Smooth muscle cell (in vitro differentiated cells): ENCODE measurements around the gene TRAPPC12. TPM values are rescaled to one million over a fixed set of nuclear protein-coding genes. Genes with fewer than 3 reads are reported as not detected.

Experiments
- DNase-seq: peaks from one replicate; lab custom pipeline; 2025; ENCODE audit not compliant: unreplicated experiment; lab: John Stamatoyannopoulos, UW
- H2AFZ ChIP-seq: fragments of 200-600 bp; sonication (generic); 2 replicates; pipeline ENCODE4 v1.6.0; 2016; ENCODE audit warnings: antibody characterized with exemption, low read depth, mild to moderate bottlenecking
- H3F3A ChIP-seq: fragments of 200-600 bp; sonication (generic); 2 replicates; pipeline ENCODE4 v1.6.0; 2017; ENCODE audit warnings: antibody characterized with exemption, low read depth
- H3K27ac ChIP-seq: fragments of 200-600 bp; sonication (generic); 2 replicates; pipeline ENCODE4 v1.5.1; 2016; ENCODE audit warnings: low read depth, mild to moderate bottlenecking
- H3K27me3 ChIP-seq: fragments of 200-600 bp; sonication (generic); 2 replicates; pipeline ENCODE4 v1.6.1; 2016; ENCODE audit warnings: low read depth, mild to moderate bottlenecking
- H3K36me3 ChIP-seq: fragments of 200-600 bp; sonication (generic); 2 replicates; pipeline ENCODE4 v1.5.1; 2016; ENCODE audit warnings: low read depth
- H3K4me1 ChIP-seq: fragments of 200-600 bp; sonication (generic); 2 replicates; pipeline ENCODE4 v1.5.1; 2016; ENCODE audit warnings: low read depth
- H3K4me2 ChIP-seq: fragments of 200-600 bp; sonication (generic); 2 replicates; pipeline ENCODE4 v1.6.0; 2016; ENCODE audit warnings: mild to moderate bottlenecking
- H3K4me3 ChIP-seq: fragments of 200-600 bp; sonication (generic); 2 replicates; pipeline ENCODE4 v1.5.1; 2016; ENCODE audit warnings: mild to moderate bottlenecking
- H3K79me2 ChIP-seq: fragments of 200-600 bp; sonication (generic); 2 replicates; pipeline ENCODE4 v1.6.0; 2016; ENCODE audit warnings: low read depth, mild to moderate bottlenecking
- H3K9ac ChIP-seq: fragments of 200-600 bp; sonication (generic); 2 replicates; pipeline ENCODE4 v1.6.0; 2016; ENCODE audit warnings: low read depth
- H3K9me3 ChIP-seq: fragments of 200-600 bp; sonication (generic); replicated peaks from 2 replicates; pipeline ENCODE4 v1.5.1; 2016; ENCODE audit warnings: low read depth
- H4K20me1 ChIP-seq: fragments of 200-600 bp; sonication (generic); 2 replicates; pipeline ENCODE4 v1.6.0; 2016; ENCODE audit warnings: low read depth
- CTCF ChIP-seq: fragments of 200-600 bp; sonication (generic); IDR thresholded peaks from 2 replicates; pipeline ENCODE4 v1.5.1; 2017; ENCODE audit warnings: borderline replicate concordance, mild to moderate bottlenecking, antibody characterized with exemption; ENCODE audit not compliant: insufficient read depth, poor library complexity, severe bottlenecking
- WGBS: methylation state at CpG from one replicate; pipeline ENCODE4 v1.1.7; 2016; ENCODE audit warnings: low lambda C conversion rate; 5-methylcytosine and 5-hydroxymethylcytosine counted together
- polyA plus RNA-seq: library from polyadenylated mRNA; unstranded; fragments of >200 nt; fragmentation: Nextera tagmentation; extraction: Ambion mirVana; gene quantifications from 2 replicates; pipeline ENCODE4 v1.2.1, GENCODE V29; 2016
- total RNA-seq: library from RNA; depleted of rRNA; stranded (reverse); fragments of >200 nt; gene quantifications from 2 replicates; pipeline ENCODE4 v1.2.3, GENCODE V29; 2014

TRAPPC12 gene
- total and polyA plus RNA-seq, 2 experiments from 2014 or later: 26.0 to 55.4 TPM

GRCh38 chr2:3475771-3476170, 96.3 kb downstream of the TRAPPC12 start:
- Histone ChIP-seq H3F3A (no peaks in the 10 kb centered on the region), H3K27ac (no peak overlapping the region), H3K4me1 (no peaks in the 10 kb centered on the region), H3K4me2 (no peak overlapping the region), H3K79me2 (no peaks in the 10 kb centered on the region), H3K9me3 (no peaks in the 10 kb centered on the region), H3K9ac (no peak overlapping the region), H3K27me3 (no peaks in the 10 kb centered on the region), H3K4me3 (no peak overlapping the region), H4K20me1 (no peaks in the 10 kb centered on the region), H3K36me3 (no peaks in the 10 kb centered on the region), H2AFZ (no peak overlapping the region)
- no peak for DNase-seq
- WGBS: 97% methylated on average over 28 of the region's 28 CpGs
- TF ChIP-seq CTCF: no peak

- no peak overlapping the region for H2AFZ ChIP-seq
- DNase-seq: no peak
These were observed 97.0 kb downstream of the TRAPPC12 start for GRCh38 chr2:3476321-3476984.

GRCh38 chr2:3476985-3477327, 97.5 kb downstream of the TRAPPC12 start:
- H3K4me2 ChIP-seq: no peak overlapping the region
- no peak overlapping the region for H2AFZ ChIP-seq
- WGBS: 87% methylated on average over 5 of the region's 5 CpGs
- H3K4me1 ChIP-seq: no peaks in the 10 kb centered on the region
- no peaks in the 10 kb centered on the region for H3K9me3 ChIP-seq
- H3K36me3 ChIP-seq: no peaks in the 10 kb centered on the region
- H3K27me3 ChIP-seq: no peaks in the 10 kb centered on the region
- DNase-seq: no peak
- no peak overlapping the region for H3K4me3 ChIP-seq
- no peaks in the 10 kb centered on the region for H3F3A ChIP-seq
- no peak for TF ChIP-seq CTCF
- no peaks in the 10 kb centered on the region for H3K79me2 ChIP-seq
- H3K27ac ChIP-seq: no peak overlapping the region
- H3K9ac ChIP-seq: no peak overlapping the region
- H4K20me1 ChIP-seq: no peaks in the 10 kb centered on the region

More at GRCh38 chr2:3476321-3476984, 97.0 kb downstream of the TRAPPC12 start:
- Histone ChIP-seq H3K79me2 (no peaks in the 10 kb centered on the region), H3K4me1 (no peaks in the 10 kb centered on the region), H4K20me1 (no peaks in the 10 kb centered on the region), H3K4me3 (no peak overlapping the region), H3K4me2 (no peak overlapping the region), H3F3A (no peaks in the 10 kb centered on the region), H3K9me3 (no peaks in the 10 kb centered on the region), H3K36me3 (no peaks in the 10 kb centered on the region), H3K9ac (no peak overlapping the region), H3K27ac (no peak overlapping the region), H3K27me3 (no peaks in the 10 kb centered on the region)
- WGBS: 86% methylated on average over 14 of the region's 14 CpGs
- no peak for TF ChIP-seq CTCF

- no peaks in the 10 kb centered on the region for H3K9me3 ChIP-seq
- no peak overlapping the region for H3K9ac ChIP-seq
- no peaks in the 10 kb centered on the region for H3K36me3 ChIP-seq
- H3K27me3 ChIP-seq: no peaks in the 10 kb centered on the region
- H4K20me1 ChIP-seq: no peaks in the 10 kb centered on the region
- no peaks in the 10 kb centered on the region for H3K79me2 ChIP-seq
- H3K4me2 ChIP-seq: no peak overlapping the region
- H3K4me3 ChIP-seq: no peak overlapping the region
- no peak for TF ChIP-seq CTCF
- no peak overlapping the region for H3K27ac ChIP-seq
- H3F3A ChIP-seq: no peaks in the 10 kb centered on the region
- 93% methylated on average over 19 of the region's 19 CpGs for WGBS
- H3K4me1 ChIP-seq: no peaks in the 10 kb centered on the region
- no peak overlapping the region for H2AFZ ChIP-seq
- no peak for DNase-seq
These were observed 99.4 kb downstream of the TRAPPC12 start for GRCh38 chr2:3478846-3479385.
